ENCODE data around the gene MICAL2. TPM values are rescaled to one million over a fixed set of nuclear protein-coding genes. Genes with fewer than 3 reads are reported as not detected.

The MICAL2 gene
- total and polyA plus RNA-seq, 2 donors (not counting 1 experiment from before 2014, with no cell fraction given) = 0.32 to 0.40 TPM

DNA sequence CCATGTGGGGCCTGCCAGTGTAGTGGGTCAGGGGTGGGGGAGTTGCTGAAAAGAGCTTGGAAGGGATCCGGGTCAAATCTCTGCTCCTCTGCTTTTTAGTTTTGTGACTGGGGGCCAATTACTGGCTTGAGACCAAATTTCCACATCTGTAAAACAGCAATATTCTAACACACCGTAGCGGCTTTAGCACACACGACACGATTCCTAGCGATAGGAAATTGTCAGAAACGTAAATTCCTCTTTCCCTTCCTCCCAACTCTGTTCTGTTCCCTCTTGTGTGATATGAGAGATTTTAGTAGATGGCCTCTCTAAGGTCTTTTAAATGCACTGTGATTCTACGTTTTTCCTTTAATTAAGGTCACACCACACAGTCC, 71.9 kb downstream of the MICAL2 start:
- H3K4me1 Mint-ChIP-seq = no peaks in the 10 kb centered on the region
- intact Hi-C loops (cut with micrococcal nuclease) = no loop called here
- H3K27me3 Mint-ChIP-seq = peaks cover 27% of the 10 kb centered on the region
- ChIA-PET CTCF (no interaction called here), POLR2A (no interaction called here)
- no peak overlapping the region for H3K4me2 ChIP-seq (replicated peaks; ENCODE audit: low read depth, low read length, poor library complexity, severe bottlenecking)
- no peak overlapping the region for H3K27ac ChIP-seq (ENCODE audit: low read length in 2 of 2)
- DNase-seq (no peak), ATAC-seq (ENCODE audit: low read depth) (no peak)
- no peaks in the 10 kb centered on the region for H3K9me3 Mint-ChIP-seq (ENCODE audit: insufficient read depth)
- no peak overlapping the region for H2AFZ ChIP-seq (ENCODE audit: insufficient read depth, low read depth, low read length, poor library complexity, severe bottlenecking)
- no peak overlapping the region for H3K27ac Mint-ChIP-seq
- WGBS (ENCODE audit: insufficient coverage) = no CpG with 5 or more reads among the region's 8 CpGs
- H3K4me3 Mint-ChIP-seq = no peak overlapping the region
- no peaks in the 10 kb centered on the region for H3K9me3 ChIP-seq (ENCODE audit: control extremely low read depth in 1 of 3, control insufficient read depth in 2 of 3, insufficient read depth in 1 of 3, low read length in 2 of 3)
- no peaks in the 10 kb centered on the region for H3K27me3 ChIP-seq (replicated peaks in 1 of 4; ENCODE audit: control extremely low read depth in 1 of 4, control insufficient read depth in 3 of 4, insufficient read depth in 4 of 4, low read length in 3 of 4)
- no peak overlapping the region for H3K9ac ChIP-seq (ENCODE audit: low read length)
- H3K79me2 ChIP-seq (ENCODE audit: control insufficient read depth, insufficient read depth, low read length) = no peaks in the 10 kb centered on the region
- H3K4me1 ChIP-seq (ENCODE audit: control insufficient read depth in 2 of 2, insufficient read depth in 2 of 2, low read length in 2 of 2) = no peaks in the 10 kb centered on the region
- TF ChIP-seq, protein P1, sequence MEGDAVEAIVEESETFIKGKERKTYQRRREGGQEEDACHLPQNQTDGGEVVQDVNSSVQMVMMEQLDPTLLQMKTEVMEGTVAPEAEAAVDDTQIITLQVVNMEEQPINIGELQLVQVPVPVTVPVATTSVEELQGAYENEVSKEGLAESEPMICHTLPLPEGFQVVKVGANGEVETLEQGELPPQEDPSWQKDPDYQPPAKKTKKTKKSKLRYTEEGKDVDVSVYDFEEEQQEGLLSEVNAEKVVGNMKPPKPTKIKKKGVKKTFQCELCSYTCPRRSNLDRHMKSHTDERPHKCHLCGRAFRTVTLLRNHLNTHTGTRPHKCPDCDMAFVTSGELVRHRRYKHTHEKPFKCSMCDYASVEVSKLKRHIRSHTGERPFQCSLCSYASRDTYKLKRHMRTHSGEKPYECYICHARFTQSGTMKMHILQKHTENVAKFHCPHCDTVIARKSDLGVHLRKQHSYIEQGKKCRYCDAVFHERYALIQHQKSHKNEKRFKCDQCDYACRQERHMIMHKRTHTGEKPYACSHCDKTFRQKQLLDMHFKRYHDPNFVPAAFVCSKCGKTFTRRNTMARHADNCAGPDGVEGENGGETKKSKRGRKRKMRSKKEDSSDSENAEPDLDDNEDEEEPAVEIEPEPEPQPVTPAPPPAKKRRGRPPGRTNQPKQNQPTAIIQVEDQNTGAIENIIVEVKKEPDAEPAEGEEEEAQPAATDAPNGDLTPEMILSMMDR (IDR thresholded peaks at IDR 0.05) = no peak
- TF ChIP-seq EZH2 (IDR thresholded peaks at IDR 0.05; ENCODE audit: borderline replicate concordance, insufficient read depth, low read depth, low read length, poor library complexity, severe bottlenecking) = no peak
- no peaks in the 10 kb centered on the region for H3K36me3 ChIP-seq (replicated peaks in 1 of 2; ENCODE audit: control extremely low read depth in 1 of 2, control insufficient read depth in 1 of 2, extremely low read depth in 1 of 2, insufficient read depth in 2 of 2, low read length in 1 of 2)
- no peaks in the 10 kb centered on the region for H4K20me1 ChIP-seq (ENCODE audit: control insufficient read depth, insufficient read depth, low read length, poor library complexity, severe bottlenecking)
- H3K4me3 ChIP-seq (ENCODE audit: control extremely low read depth in 1 of 5, extremely low read depth in 1 of 5, insufficient read depth in 1 of 5, low read depth in 2 of 5, low read length in 4 of 5) = no peak overlapping the region

DNA sequence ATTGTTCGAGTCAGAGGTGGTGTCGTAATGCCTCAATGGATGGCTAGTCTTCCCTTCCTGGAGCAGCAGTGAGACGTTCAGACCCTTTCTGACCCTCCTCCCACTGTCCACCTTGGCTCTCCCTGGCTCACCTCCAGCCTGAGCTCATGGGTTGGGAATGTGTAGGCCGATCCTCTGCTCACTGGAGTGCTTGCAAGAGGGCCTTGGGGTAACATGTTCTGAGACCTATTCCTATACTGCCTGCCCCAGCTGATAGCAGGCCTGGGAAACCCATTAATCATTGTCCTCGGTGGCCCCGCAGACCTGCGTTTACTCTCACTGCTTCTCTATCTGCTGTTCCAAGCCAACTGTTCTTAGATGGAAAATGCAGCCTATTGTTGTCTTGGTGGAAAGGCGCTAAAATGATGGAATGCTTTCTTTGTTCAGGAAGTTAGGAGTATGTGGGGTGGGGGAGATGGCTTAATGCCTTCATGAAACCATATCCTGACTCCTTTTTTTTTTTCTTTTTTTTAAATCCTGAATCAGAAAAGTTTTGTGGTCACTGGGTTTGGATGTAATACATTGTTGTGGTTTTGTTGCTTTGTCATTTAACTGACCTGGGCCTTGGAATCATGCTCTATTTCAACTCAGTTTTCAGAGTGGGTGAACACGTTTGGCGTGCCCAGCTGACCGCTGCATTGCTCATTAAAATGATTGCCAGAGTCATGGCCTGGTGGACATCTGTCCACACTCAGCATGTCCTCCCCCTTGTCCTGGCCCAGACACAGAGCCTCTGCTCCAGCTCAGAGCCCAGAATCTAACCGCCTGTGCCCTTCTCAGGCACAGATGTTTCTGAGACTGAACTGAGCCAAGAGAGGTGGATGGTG, 72.5 kb downstream of the MICAL2 start:
- Histone ChIP-seq H3K4me2 (replicated peaks; ENCODE audit: low read depth, low read length, poor library complexity, severe bottlenecking) (no peak overlapping the region), H3K9ac (ENCODE audit: low read length) (no peak overlapping the region), H3K4me3 (ENCODE audit: control extremely low read depth in 1 of 5, extremely low read depth in 1 of 5, insufficient read depth in 1 of 5, low read depth in 2 of 5, low read length in 4 of 5) (no peak overlapping the region), H3K27me3 (replicated peaks in 1 of 4; ENCODE audit: control extremely low read depth in 1 of 4, control insufficient read depth in 3 of 4, insufficient read depth in 4 of 4, low read length in 3 of 4) (no peaks in the 10 kb centered on the region), H3K4me1 (ENCODE audit: control insufficient read depth in 2 of 2, insufficient read depth in 2 of 2, low read length in 2 of 2) (no peaks in the 10 kb centered on the region), H3K36me3 (replicated peaks in 1 of 2; ENCODE audit: control extremely low read depth in 1 of 2, control insufficient read depth in 1 of 2, extremely low read depth in 1 of 2, insufficient read depth in 2 of 2, low read length in 1 of 2) (no peaks in the 10 kb centered on the region), H4K20me1 (ENCODE audit: control insufficient read depth, insufficient read depth, low read length, poor library complexity, severe bottlenecking) (no peaks in the 10 kb centered on the region), H3K27ac (ENCODE audit: low read length in 2 of 2) (no peak overlapping the region), H3K79me2 (ENCODE audit: control insufficient read depth, insufficient read depth, low read length) (no peaks in the 10 kb centered on the region), H3K9me3 (ENCODE audit: control extremely low read depth in 1 of 3, control insufficient read depth in 2 of 3, insufficient read depth in 1 of 3, low read length in 2 of 3) (no peaks in the 10 kb centered on the region), H2AFZ (ENCODE audit: insufficient read depth, low read depth, low read length, poor library complexity, severe bottlenecking) (no peak overlapping the region)
- no peak for TF ChIP-seq EZH2 (IDR thresholded peaks at IDR 0.05; ENCODE audit: borderline replicate concordance, insufficient read depth, low read depth, low read length, poor library complexity, severe bottlenecking)
- TF ChIP-seq, protein P1 (IDR thresholded peaks at IDR 0.05) = no peak
- ChIA-PET POLR2A (no interaction called here), CTCF (no interaction called here)
- no peak for DNase-seq
- no peaks in the 10 kb centered on the region for H3K9me3 Mint-ChIP-seq (ENCODE audit: insufficient read depth)
- no peaks in the 10 kb centered on the region for H3K4me1 Mint-ChIP-seq
- no peak overlapping the region for H3K27ac Mint-ChIP-seq
- 86% methylated on average over 8 of the region's 12 CpGs for WGBS (ENCODE audit: insufficient coverage)
- intact Hi-C loops (cut with micrococcal nuclease) = no loop called here
- H3K27me3 Mint-ChIP-seq = peaks cover 26% of the 10 kb centered on the region
- ATAC-seq (ENCODE audit: low read depth) = no peak
- H3K4me3 Mint-ChIP-seq = no peak overlapping the region

All from B cell (primary cell).